Smooth muscle cell of trachea (primary cell): ENCODE data around the gene SLC22A23. TPM values are rescaled to one million over a fixed set of nuclear protein-coding genes. Genes with fewer than 3 reads are reported as not detected.

ENCODE experiments used
- total RNA-seq: library from RNA; depleted of rRNA; stranded (reverse); fragments of >200 nt; gene quantifications from 2 replicates; pipeline ENCODE4 v1.2.1, GENCODE V29; 2014

SLC22A23 gene
- 4.7 and 10.3 TPM in 2 replicates for total RNA-seq

GRCh38 chr6:3456898-3457709 lies at the start of gene SLC22A23:
Gene SLC22A23 (minus strand): TSS chr6:3457050. CDS start chr6:3456559, 491 bp downstream.

GRCh38 chr6:3258720-3259490 lies 197.9 kb downstream of the SLC22A23 start, which contains the start of gene PSMG4:
Gene PSMG4 (plus strand): TSS chr6:3258947. CDS start chr6:3259023, 76 bp downstream.

GRCh38 chr6:3227363-3228045 lies 229.3 kb downstream of the SLC22A23 start, which contains the start of gene TUBB2B:
Gene TUBB2B (minus strand): TSS chr6:3227653. CDS start chr6:3227543, 110 bp downstream.

Other genes with a start within 250 kb of the SLC22A23 start
- 4.0 and 4.1 TPM in 2 replicates for gene TUBB2B, start 229.4 kb downstream of the SLC22A23 start, total RNA-seq
- 31.7 and 35.2 TPM in 2 replicates for gene PSMG4, start 198.1 kb downstream of the SLC22A23 start, total RNA-seq